Coronary artery (tissue), 2 donors: ENCODE measurements around the gene ADAMTS8.

Experiments
- DNase-seq: peaks from one replicate; pipeline ENCODE4 v3.0.0-alpha.2; 2017; ENCODE audit warnings: low spot score
- H3K27ac ChIP-seq, 2 donors: fragments of 200-600 bp; sonication (generic); one replicate each; pipeline ENCODE4 v1.5.1; 2016 to 2019
- H3K4me3 ChIP-seq: fragments of 200-600 bp; sonication (generic); 2 replicates; pipeline ENCODE4 v1.5.1; 2016; ENCODE audit warnings: mild to moderate bottlenecking, moderate library complexity
- CTCF ChIP-seq: fragments of 200-600 bp; sonication (generic); IDR thresholded peaks from one replicate; pipeline ENCODE4 v1.5.1; 2019; ENCODE audit warnings: antibody characterized with exemption

ADAMTS8 gene

GRCh38 chr11:130418756-130419155, 9.7 kb downstream of the ADAMTS8 start:
- Histone ChIP-seq H3K4me3 (no peak overlapping the region), H3K27ac (peak overlapping the region in 1 of 2 donors; percentile 54)
- TF ChIP-seq CTCF, result no peak
- DNase-seq, result no peak

GRCh38 chr11:130418210-130418609, 10.2 kb downstream of the ADAMTS8 start:
- H3K4me3 ChIP-seq, result no peak overlapping the region
- DNase-seq, result no peak
- TF ChIP-seq CTCF, result no peak
- H3K27ac ChIP-seq, result peak overlapping the region in 1 of 2 donors; percentile 54

- no peak for DNase-seq
- Histone ChIP-seq H3K4me3 (no peak overlapping the region), H3K27ac (no peak overlapping the region)
- TF ChIP-seq CTCF, result no peak
Observed at GRCh38 chr11:130416906-130417305, 11.5 kb downstream of the ADAMTS8 start.

GRCh38 chr11:130416530-130416882, 11.9 kb downstream of the ADAMTS8 start:
- Histone ChIP-seq H3K27ac (no peak overlapping the region), H3K4me3 (no peak overlapping the region)
- TF ChIP-seq CTCF, result no peak
- DNase-seq, result no peak

GRCh38 chr11:130415731-130416529, 12.5 kb downstream of the ADAMTS8 start:
- no peak for DNase-seq
- no peak overlapping the region for H3K4me3 ChIP-seq
- no peak for TF ChIP-seq CTCF
- H3K27ac ChIP-seq, result no peak overlapping the region

- TF ChIP-seq CTCF, result no peak
- Histone ChIP-seq H3K27ac (peak overlapping the region in 1 of 2 donors; percentile 26), H3K4me3 (no peak overlapping the region)
- DNase-seq, result no peak
Observed at GRCh38 chr11:130414107-130415080, 14.0 kb downstream of the ADAMTS8 start.
